ENCODE results near the gene GPN1.

DNA sequence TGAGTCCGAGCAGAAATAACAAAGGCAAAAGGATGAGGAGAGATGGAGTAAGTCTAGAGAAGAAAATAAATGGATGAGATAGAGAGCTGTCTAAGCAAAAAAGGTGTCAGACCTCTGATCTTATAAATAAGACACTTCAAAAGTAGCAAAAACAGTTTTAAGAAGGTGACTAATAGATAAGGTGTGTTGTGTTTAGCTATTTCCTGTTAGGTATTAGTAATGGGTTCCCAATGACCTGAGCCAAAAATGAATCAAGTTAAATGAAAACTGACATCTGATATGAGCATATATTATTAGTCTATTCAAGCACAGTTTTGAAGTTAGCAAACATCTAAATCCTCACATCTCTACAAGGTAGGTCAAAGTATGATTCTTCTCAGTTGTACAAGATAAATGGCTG is 23.9 kb downstream of the GPN1 start:
- TF ChIP-seq, protein P1, sequence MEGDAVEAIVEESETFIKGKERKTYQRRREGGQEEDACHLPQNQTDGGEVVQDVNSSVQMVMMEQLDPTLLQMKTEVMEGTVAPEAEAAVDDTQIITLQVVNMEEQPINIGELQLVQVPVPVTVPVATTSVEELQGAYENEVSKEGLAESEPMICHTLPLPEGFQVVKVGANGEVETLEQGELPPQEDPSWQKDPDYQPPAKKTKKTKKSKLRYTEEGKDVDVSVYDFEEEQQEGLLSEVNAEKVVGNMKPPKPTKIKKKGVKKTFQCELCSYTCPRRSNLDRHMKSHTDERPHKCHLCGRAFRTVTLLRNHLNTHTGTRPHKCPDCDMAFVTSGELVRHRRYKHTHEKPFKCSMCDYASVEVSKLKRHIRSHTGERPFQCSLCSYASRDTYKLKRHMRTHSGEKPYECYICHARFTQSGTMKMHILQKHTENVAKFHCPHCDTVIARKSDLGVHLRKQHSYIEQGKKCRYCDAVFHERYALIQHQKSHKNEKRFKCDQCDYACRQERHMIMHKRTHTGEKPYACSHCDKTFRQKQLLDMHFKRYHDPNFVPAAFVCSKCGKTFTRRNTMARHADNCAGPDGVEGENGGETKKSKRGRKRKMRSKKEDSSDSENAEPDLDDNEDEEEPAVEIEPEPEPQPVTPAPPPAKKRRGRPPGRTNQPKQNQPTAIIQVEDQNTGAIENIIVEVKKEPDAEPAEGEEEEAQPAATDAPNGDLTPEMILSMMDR (IDR thresholded peaks at IDR 0.05), result no peak
- TF ChIP-seq POLR2A (IDR thresholded peaks at IDR 0.05) (no peak), POLR2AphosphoS5 (IDR thresholded peaks at IDR 0.05) (no peak), EP300 (IDR thresholded peaks at IDR 0.05) (no peak)

All from sigmoid colon (tissue), 4 donors.